HG03060 (cell line): Measurements from ENCODE around the gene CYTH1.

Experiments used
- ATAC-seq: cut with Tn5 transposase; IDR thresholded peaks from one replicate; pipeline ENCODE4 v1.9.1; 2021; ENCODE audit warnings: low read depth, moderate number of reproducible peaks; ENCODE audit not compliant: unreplicated experiment

CYTH1 gene

GRCh38 chr17:78696016-78696982, 85.8 kb downstream of the CYTH1 start:
- ATAC-seq = no peak

GRCh38 chr17:78694805-78695531, 87.1 kb downstream of the CYTH1 start:
- no peak for ATAC-seq

- no peak for ATAC-seq
Observed at GRCh38 chr17:78693346-78694083, 88.6 kb downstream of the CYTH1 start.

- no peak for ATAC-seq
Observed at GRCh38 chr17:78692460-78693010, 89.5 kb downstream of the CYTH1 start.

- ATAC-seq = no peak
Observed at GRCh38 chr17:78689029-78689428, 93.0 kb downstream of the CYTH1 start.

GRCh38 chr17:78687944-78688343, 94.1 kb downstream of the CYTH1 start:
- ATAC-seq = no peak

- no peak for ATAC-seq
Observed at GRCh38 chr17:78687125-78687524, 94.9 kb downstream of the CYTH1 start.

GRCh38 chr17:78684026-78684425, 98.0 kb downstream of the CYTH1 start:
- no peak for ATAC-seq

GRCh38 chr17:78683408-78683961, 98.6 kb downstream of the CYTH1 start:
- no peak for ATAC-seq

GRCh38 chr17:78682363-78682762, 99.7 kb downstream of the CYTH1 start:
- no peak for ATAC-seq

GRCh38 chr17:78680436-78680835, 101.6 kb downstream of the CYTH1 start:
- no peak for ATAC-seq

- ATAC-seq = no peak
Observed at GRCh38 chr17:78679495-78680395, 102.3 kb downstream of the CYTH1 start.

GRCh38 chr17:78678711-78679110, 103.4 kb downstream of the CYTH1 start:
- ATAC-seq = no peak

GRCh38 chr17:78678222-78678557, 103.9 kb downstream of the CYTH1 start:
- no peak for ATAC-seq

GRCh38 chr17:78677303-78678221, 104.5 kb downstream of the CYTH1 start:
- ATAC-seq = no peak

- no peak for ATAC-seq
Observed at GRCh38 chr17:78676412-78677302, 105.4 kb downstream of the CYTH1 start.

GRCh38 chr17:78675836-78676235, 106.2 kb downstream of the CYTH1 start:
- ATAC-seq = no peak

GRCh38 chr17:78675316-78675616, 106.8 kb downstream of the CYTH1 start:
- ATAC-seq = no peak
